Trophoblast cell (in vitro differentiated cells and primary cell): ENCODE data around the gene EXOC5.

Source experiments
- DNase-seq, 2 donors: peaks; one replicate each; pipeline ENCODE4 v3.0.0-alpha.2; 2016
- H2AFZ ChIP-seq: 2 replicates; pipeline ENCODE4 v1.6.1; 2013; ENCODE audit warnings: low read length, moderate library complexity, mild to moderate bottlenecking; ENCODE audit not compliant: insufficient read depth, poor library complexity
- H2AK5ac ChIP-seq: 2 replicates; pipeline ENCODE4 v1.6.1; 2013; ENCODE audit warnings: mild to moderate bottlenecking, low read length
- H2BK120ac ChIP-seq: 2 replicates; pipeline ENCODE4 v1.6.1; 2013; ENCODE audit warnings: low read length, mild to moderate bottlenecking, moderate library complexity; ENCODE audit not compliant: insufficient read depth, poor library complexity
- H2BK12ac ChIP-seq: 2 replicates; pipeline ENCODE4 v1.6.1; 2013; ENCODE audit warnings: mild to moderate bottlenecking, low read length, moderate library complexity
- H2BK5ac ChIP-seq: 2 replicates; pipeline ENCODE4 v1.6.1; 2013; ENCODE audit warnings: low read length, low read depth, moderate library complexity, mild to moderate bottlenecking; ENCODE audit not compliant: poor library complexity
- H3K14ac ChIP-seq: 2 replicates; pipeline ENCODE4 v1.6.1; 2013; ENCODE audit warnings: mild to moderate bottlenecking, low read length
- H3K18ac ChIP-seq: 2 replicates; pipeline ENCODE4 v1.6.1; 2013; ENCODE audit warnings: mild to moderate bottlenecking, low read length
- H3K23ac ChIP-seq: 2 replicates; pipeline ENCODE4 v1.6.1; 2013; ENCODE audit warnings: low read length
- H3K27ac ChIP-seq: 2 replicates; pipeline ENCODE4 v1.5.1; 2013; ENCODE audit warnings: low read depth, mild to moderate bottlenecking, inconsistent platforms, low read length, moderate library complexity
- H3K27me3 ChIP-seq: 2 replicates; pipeline ENCODE4 v1.6.1; 2013; ENCODE audit warnings: inconsistent platforms, mild to moderate bottlenecking, low read length, moderate library complexity; ENCODE audit not compliant: insufficient read depth
- H3K36me3 ChIP-seq, 2 experiments: 1 replicate in 1 of 2; 2 replicates in 1 of 2; pipeline ENCODE4 v1.6.1; 2013; ENCODE audit warnings: low read length in 2 of 2, mild to moderate bottlenecking in 2 of 2, moderate library complexity in 1 of 2; ENCODE audit not compliant: insufficient read depth in 2 of 2, control insufficient read depth in 1 of 2
- H3K4ac ChIP-seq: 2 replicates; pipeline ENCODE4 v1.6.1; 2013; ENCODE audit warnings: low read depth, mild to moderate bottlenecking, low read length, moderate library complexity
- H3K4me1 ChIP-seq, 2 experiments: 1 replicate in 1 of 2; 2 replicates in 1 of 2; pipeline ENCODE4 v1.6.1; 2013; ENCODE audit warnings: low read length in 2 of 2, mild to moderate bottlenecking in 2 of 2, moderate library complexity in 1 of 2; ENCODE audit not compliant: insufficient read depth in 2 of 2, control insufficient read depth in 1 of 2
- H3K4me2 ChIP-seq: 2 replicates; pipeline ENCODE4 v1.6.1; 2013; ENCODE audit warnings: inconsistent platforms, mild to moderate bottlenecking, low read length, moderate library complexity
- H3K4me3 ChIP-seq: 2 replicates; pipeline ENCODE4 v1.5.1; 2013; ENCODE audit warnings: mild to moderate bottlenecking, low read depth, low read length, inconsistent platforms
- H3K79me1 ChIP-seq: one replicate; pipeline ENCODE4 v1.6.1; 2013; ENCODE audit warnings: low read length
- H3K79me2 ChIP-seq: 2 replicates; pipeline ENCODE4 v1.6.1; 2013; ENCODE audit warnings: low read length, mild to moderate bottlenecking; ENCODE audit not compliant: control insufficient read depth, insufficient read depth, poor library complexity
- H3K9ac ChIP-seq: 2 replicates; pipeline ENCODE4 v1.6.1; 2013; ENCODE audit warnings: mild to moderate bottlenecking, low read length
- H3K9me3 ChIP-seq: 2 replicates; pipeline ENCODE4 v1.6.1; 2013; ENCODE audit warnings: low read depth, mild to moderate bottlenecking, control low read depth, inconsistent platforms, low read length; ENCODE audit not compliant: insufficient read depth
- H4K12ac ChIP-seq: 2 replicates; pipeline ENCODE4 v1.6.1; 2013; ENCODE audit warnings: low read depth, mild to moderate bottlenecking, low read length, moderate library complexity
- H4K8ac ChIP-seq: 2 replicates; pipeline ENCODE4 v1.6.1; 2013; ENCODE audit warnings: low read depth, mild to moderate bottlenecking, low read length, moderate library complexity
- H4K91ac ChIP-seq: one replicate; pipeline ENCODE4 v1.6.1; 2013; ENCODE audit warnings: low read depth, mild to moderate bottlenecking, low read length, moderate library complexity
- WGBS: extraction: QIAGEN DNeasy Blood & Tissue Kit; methylation state at CpG from one replicate; pipeline ENCODE4 v1.1.7; 2013; ENCODE audit warnings: missing lambda C conversion rate; ENCODE audit not compliant: insufficient read length, insufficient coverage; ENCODE audit errors: extremely low coverage; 5-methylcytosine and 5-hydroxymethylcytosine counted together

Gene EXOC5

GRCh38 chr14:57293866-57294837 is 25.4 kb upstream of the EXOC5 start:
- H3K4ac ChIP-seq: no peak overlapping the region
- no peaks in the 10 kb centered on the region for H3K79me2 ChIP-seq
- no peak overlapping the region for H2BK5ac ChIP-seq
- no peak overlapping the region for H2AFZ ChIP-seq
- no peak overlapping the region for H2BK12ac ChIP-seq
- H3K9ac ChIP-seq: no peak overlapping the region
- no peak overlapping the region for H3K18ac ChIP-seq
- H4K91ac ChIP-seq: no peak overlapping the region
- peak in 1 of 2 donors; percentile 15 for DNase-seq
- H3K27me3 ChIP-seq: no peaks in the 10 kb centered on the region
- H3K9me3 ChIP-seq: no peaks in the 10 kb centered on the region
- no peak overlapping the region for H4K12ac ChIP-seq
- no peak overlapping the region for H3K27ac ChIP-seq
- WGBS: no CpG with 5 or more reads among the region's 1 CpG
- H3K23ac ChIP-seq: no peak overlapping the region
- H3K4me2 ChIP-seq: no peak overlapping the region
- no peaks in the 10 kb centered on the region for H3K79me1 ChIP-seq
- no peak overlapping the region for H2AK5ac ChIP-seq
- H2BK120ac ChIP-seq: no peak overlapping the region
- no peak overlapping the region for H3K14ac ChIP-seq
- H4K8ac ChIP-seq: no peak overlapping the region
- no peaks in the 10 kb centered on the region for H3K36me3 ChIP-seq
- H3K4me3 ChIP-seq: no peak overlapping the region
- H3K4me1 ChIP-seq: peaks cover 2 to 5% of the 10 kb centered on the region in 2 experiments

DNA sequence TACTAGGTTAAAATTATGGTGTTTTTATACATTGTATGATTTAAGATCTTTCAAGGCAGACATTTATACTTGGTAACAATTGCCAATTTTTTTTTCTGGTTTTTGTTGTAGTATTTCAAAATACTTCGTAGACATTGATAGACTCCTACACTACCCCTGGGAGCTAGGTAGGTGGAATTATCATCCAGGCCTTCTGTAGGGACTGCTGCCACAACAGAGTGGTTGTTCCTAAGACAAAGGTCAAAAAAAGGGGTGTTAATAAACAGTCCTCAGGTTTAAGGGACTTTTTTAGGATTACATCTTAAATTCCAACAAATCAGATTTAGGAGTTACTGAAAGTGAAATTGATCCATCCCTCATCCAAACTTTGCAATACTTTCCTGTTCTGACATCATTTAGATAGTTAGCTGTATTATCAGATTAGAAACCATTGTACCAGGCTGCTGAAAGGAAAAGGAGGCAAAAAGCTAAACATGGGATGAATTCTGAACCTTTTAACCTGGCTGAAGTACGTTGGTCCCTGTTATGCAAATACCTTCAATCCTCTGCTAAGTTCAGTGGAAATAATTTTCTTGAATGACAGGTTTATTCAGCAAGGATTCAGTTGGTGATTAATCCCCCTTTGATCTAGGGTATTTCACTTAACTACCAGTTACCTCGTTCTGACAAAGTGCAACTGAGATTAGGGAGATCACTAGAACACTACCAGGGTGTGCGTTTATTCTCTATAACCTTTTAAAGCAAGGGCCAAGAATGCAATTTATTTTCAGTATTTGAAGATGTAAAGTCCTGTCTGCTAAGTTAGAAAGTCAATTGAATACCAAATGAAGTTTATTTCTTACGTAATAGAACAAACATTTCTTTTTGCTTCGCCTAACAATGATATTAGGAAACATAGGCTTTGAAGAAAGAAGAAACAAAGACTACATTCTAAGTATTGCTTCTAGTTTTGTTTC is 23.3 kb upstream of the EXOC5 start:
- H2AFZ ChIP-seq: no peak overlapping the region
- no CpG with 5 or more reads among the region's 6 CpGs for WGBS

DNA sequence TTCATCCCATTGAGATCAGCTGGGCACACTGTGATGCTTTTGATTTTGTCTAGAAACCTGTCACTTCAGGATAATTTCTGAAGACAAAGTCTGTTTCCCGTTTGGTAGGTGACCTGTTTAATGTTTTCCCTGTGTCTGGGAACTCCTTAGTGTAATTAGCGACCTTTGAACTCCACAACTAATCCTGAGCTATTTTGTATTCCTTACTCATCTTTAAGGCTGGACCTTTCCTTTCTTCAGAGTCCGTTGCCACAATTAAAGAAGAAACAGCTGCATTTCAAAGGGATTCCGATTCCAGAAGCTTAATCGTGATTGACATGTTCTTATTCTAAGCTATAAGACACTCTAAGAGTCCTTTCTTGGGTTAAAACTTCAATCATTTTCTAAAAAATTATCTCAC is 22.0 kb upstream of the EXOC5 start:
- Histone ChIP-seq H2BK12ac (no peak overlapping the region), H3K14ac (no peak overlapping the region), H3K18ac (no peak overlapping the region), H2AFZ (no peak overlapping the region), H3K4me2 (no peak overlapping the region), H2BK120ac (no peak overlapping the region), H3K4me3 (no peak overlapping the region), H2AK5ac (no peak overlapping the region), H3K79me2 (no peaks in the 10 kb centered on the region), H3K27me3 (no peaks in the 10 kb centered on the region), H3K79me1 (no peaks in the 10 kb centered on the region), H3K23ac (no peak overlapping the region), H3K9me3 (no peaks in the 10 kb centered on the region), H4K8ac (no peak overlapping the region), H4K91ac (no peak overlapping the region), H2BK5ac (no peak overlapping the region), H3K4me1 (peaks cover 2 to 5% of the 10 kb centered on the region in 2 experiments), H3K27ac (no peak overlapping the region), H4K12ac (no peak overlapping the region), H3K36me3 (no peaks in the 10 kb centered on the region), H3K4ac (no peak overlapping the region), H3K9ac (no peak overlapping the region)
- WGBS: no CpG with 5 or more reads among the region's 5 CpGs
- no peak for DNase-seq

More for the DNA sequence above, 23.3 kb upstream of the EXOC5 start:
- Histone ChIP-seq H3K9me3 (no peaks in the 10 kb centered on the region), H2BK12ac (no peak overlapping the region), H2BK120ac (no peak overlapping the region), H2BK5ac (no peak overlapping the region), H4K91ac (no peak overlapping the region), H3K79me1 (no peaks in the 10 kb centered on the region), H3K14ac (no peak overlapping the region), H3K4me1 (peaks cover 2 to 5% of the 10 kb centered on the region in 2 experiments), H3K4me3 (no peak overlapping the region), H3K4me2 (no peak overlapping the region), H3K18ac (no peak overlapping the region), H3K4ac (no peak overlapping the region), H3K23ac (no peak overlapping the region), H3K79me2 (no peaks in the 10 kb centered on the region), H3K27me3 (no peaks in the 10 kb centered on the region), H3K27ac (no peak overlapping the region), H3K9ac (no peak overlapping the region), H3K36me3 (no peaks in the 10 kb centered on the region), H2AK5ac (no peak overlapping the region), H4K12ac (no peak overlapping the region), H4K8ac (no peak overlapping the region)
- no peak for DNase-seq

DNA sequence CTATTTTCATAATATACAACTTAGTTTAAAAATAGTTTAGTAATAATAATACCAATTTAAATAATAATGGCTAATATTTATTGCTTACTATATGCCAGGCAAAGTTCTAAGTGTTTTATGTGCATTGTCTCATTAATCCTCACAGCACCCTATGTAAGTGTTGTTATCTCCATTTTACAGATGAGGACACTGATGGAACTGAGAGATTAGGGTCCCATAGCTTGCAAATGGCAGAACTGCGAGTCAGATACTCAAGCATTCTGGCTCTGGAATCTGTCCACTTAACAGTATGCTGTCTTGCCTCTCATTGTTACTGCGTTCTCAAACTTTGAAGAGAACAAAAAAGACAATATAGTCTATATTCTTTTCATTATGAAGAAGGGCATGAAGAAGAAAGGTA is 19.0 kb upstream of the EXOC5 start:
- H3K79me1 ChIP-seq: no peaks in the 10 kb centered on the region
- H3K9ac ChIP-seq: no peak overlapping the region
- H2BK5ac ChIP-seq: no peak overlapping the region
- H3K4me1 ChIP-seq: peaks cover 2 to 5% of the 10 kb centered on the region in 2 experiments
- no peak overlapping the region for H3K14ac ChIP-seq
- no peaks in the 10 kb centered on the region for H3K27me3 ChIP-seq
- no peak overlapping the region for H3K23ac ChIP-seq
- H3K27ac ChIP-seq: no peak overlapping the region
- DNase-seq: no peak
- H3K4me3 ChIP-seq: no peak overlapping the region
- no peaks in the 10 kb centered on the region for H3K79me2 ChIP-seq
- H3K4me2 ChIP-seq: no peak overlapping the region
- no peak overlapping the region for H4K12ac ChIP-seq
- H2BK12ac ChIP-seq: no peak overlapping the region
- H3K4ac ChIP-seq: no peak overlapping the region
- no peak overlapping the region for H3K18ac ChIP-seq
- H2AFZ ChIP-seq: no peak overlapping the region
- H4K8ac ChIP-seq: no peak overlapping the region
- no peak overlapping the region for H2BK120ac ChIP-seq
- no CpG with 5 or more reads among the region's 2 CpGs for WGBS
- H3K36me3 ChIP-seq: peaks cover 4 to 6% of the 10 kb centered on the region in 2 experiments
- no peak overlapping the region for H4K91ac ChIP-seq
- no peaks in the 10 kb centered on the region for H3K9me3 ChIP-seq
- no peak overlapping the region for H2AK5ac ChIP-seq
